ENCODE data around the gene SCFD2.

SCFD2 gene

GRCh38 chr4:53003959-53004358 is 361.9 kb downstream of the SCFD2 start:
- DNase-seq (ENCODE audit: low read depth): no peak
- no peak for TF ChIP-seq CTCF (IDR thresholded peaks at IDR 0.05; ENCODE audit: low read depth, low read length, missing control alignments)
- in situ Hi-C loops (cut with HindIII; ENCODE audit: low sequenced_read_pairs): loop anchor here (25.0 kb wide), 1 partner anchor 908 kb away; no protein-coding TSS in a partner anchor
- H3K4me3 ChIP-seq (ENCODE audit: low read depth, low read length): no peak overlapping the region

DNA sequence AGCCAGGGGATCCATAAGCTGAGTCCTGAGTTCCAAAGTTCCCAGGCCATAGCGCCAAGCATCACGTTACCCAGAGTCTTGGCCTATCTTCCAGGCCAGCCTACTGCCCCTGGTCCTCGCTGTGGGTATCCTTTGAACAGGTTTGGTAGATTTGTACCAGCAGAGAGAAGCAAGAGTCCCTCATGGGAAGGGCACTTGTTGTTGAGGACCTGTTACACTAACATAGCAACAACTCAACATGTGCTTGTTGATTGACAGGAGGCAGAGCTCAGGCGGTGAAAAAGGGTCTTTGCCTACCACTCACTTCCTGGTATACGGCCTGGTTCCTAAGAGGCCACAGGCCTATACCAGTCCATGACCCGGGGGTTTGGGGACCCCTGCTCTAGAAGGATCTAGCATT is 365.3 kb downstream of the SCFD2 start:
- in situ Hi-C loops (cut with HindIII; ENCODE audit: low sequenced_read_pairs): loop anchor here (25.0 kb wide), 1 partner anchor 912 kb away; no protein-coding TSS in a partner anchor
- no peak overlapping the region for H3K4me3 ChIP-seq (ENCODE audit: low read depth, low read length)
- DNase-seq (ENCODE audit: low read depth): no peak
- no peak for TF ChIP-seq CTCF (IDR thresholded peaks at IDR 0.05; ENCODE audit: low read depth, low read length, missing control alignments)

GRCh38 chr4:52999626-53000025 is 366.2 kb downstream of the SCFD2 start:
- in situ Hi-C loops (cut with HindIII; ENCODE audit: low sequenced_read_pairs): loop anchor here (25.0 kb wide), 1 partner anchor 913 kb away; no protein-coding TSS in a partner anchor
- TF ChIP-seq CTCF (IDR thresholded peaks at IDR 0.05; ENCODE audit: low read depth, low read length, missing control alignments): no peak
- no peak overlapping the region for H3K4me3 ChIP-seq (ENCODE audit: low read depth, low read length)
- DNase-seq (ENCODE audit: low read depth): no peak

DNA sequence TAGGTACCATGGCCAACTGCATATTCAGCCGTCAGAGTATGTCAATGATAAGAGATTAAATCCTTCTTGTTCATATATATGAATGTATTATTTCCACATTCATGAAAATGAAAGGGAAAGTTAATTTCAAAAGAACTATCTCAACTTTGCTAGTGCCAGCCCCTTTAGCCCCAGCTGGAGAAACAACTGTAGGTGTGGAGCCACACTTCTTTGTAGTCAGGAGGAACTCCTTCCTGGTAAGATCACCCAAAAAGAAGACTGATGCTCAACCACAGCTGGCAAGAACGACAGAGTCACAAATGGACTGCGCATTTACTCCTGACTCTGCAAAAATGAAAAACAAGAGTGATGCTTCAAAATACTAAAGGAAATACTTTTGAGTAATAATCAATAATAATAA is 367.4 kb downstream of the SCFD2 start:
- no peak for TF ChIP-seq CTCF (IDR thresholded peaks at IDR 0.05; ENCODE audit: low read depth, low read length, missing control alignments)
- DNase-seq (ENCODE audit: low read depth): no peak
- H3K4me3 ChIP-seq (ENCODE audit: low read depth, low read length): no peak overlapping the region
- in situ Hi-C loops (cut with HindIII; ENCODE audit: low sequenced_read_pairs): no loop called here

DNA sequence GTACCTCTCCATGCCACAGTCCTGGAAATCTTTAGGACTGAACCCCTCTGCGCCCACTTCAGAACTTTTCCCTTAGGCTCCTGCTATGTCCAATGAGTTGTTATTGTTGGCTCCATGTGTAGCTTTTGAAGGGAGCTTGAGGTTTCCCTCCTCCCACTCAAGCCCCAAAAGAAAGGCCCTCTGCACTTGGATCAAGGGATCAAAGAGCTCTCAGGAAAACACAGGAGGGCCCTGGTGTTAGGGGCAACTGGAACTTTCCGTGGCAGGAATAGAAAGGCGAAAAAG is 368.8 kb downstream of the SCFD2 start:
- H3K4me3 ChIP-seq (ENCODE audit: low read depth, low read length): no peak overlapping the region
- TF ChIP-seq CTCF (IDR thresholded peaks at IDR 0.05; ENCODE audit: low read depth, low read length, missing control alignments): no peak
- in situ Hi-C loops (cut with HindIII; ENCODE audit: low sequenced_read_pairs): no loop called here
- peak; percentile 12 for DNase-seq (ENCODE audit: low read depth)

- no peak for TF ChIP-seq CTCF (IDR thresholded peaks at IDR 0.05; ENCODE audit: low read depth, low read length, missing control alignments)
- DNase-seq (ENCODE audit: low read depth): peak; percentile 9
- H3K4me3 ChIP-seq (ENCODE audit: low read depth, low read length): no peak overlapping the region
- in situ Hi-C loops (cut with HindIII; ENCODE audit: low sequenced_read_pairs): no loop called here
These were observed 369.4 kb downstream of the SCFD2 start for GRCh38 chr4:52996261-52997131.
